Measurements from ENCODE around the gene LDLRAD4.

Gene LDLRAD4

GRCh38 chr18:13438507-13439056, 220.0 kb downstream of the LDLRAD4 start:
- DNase-seq = no peak

DNA sequence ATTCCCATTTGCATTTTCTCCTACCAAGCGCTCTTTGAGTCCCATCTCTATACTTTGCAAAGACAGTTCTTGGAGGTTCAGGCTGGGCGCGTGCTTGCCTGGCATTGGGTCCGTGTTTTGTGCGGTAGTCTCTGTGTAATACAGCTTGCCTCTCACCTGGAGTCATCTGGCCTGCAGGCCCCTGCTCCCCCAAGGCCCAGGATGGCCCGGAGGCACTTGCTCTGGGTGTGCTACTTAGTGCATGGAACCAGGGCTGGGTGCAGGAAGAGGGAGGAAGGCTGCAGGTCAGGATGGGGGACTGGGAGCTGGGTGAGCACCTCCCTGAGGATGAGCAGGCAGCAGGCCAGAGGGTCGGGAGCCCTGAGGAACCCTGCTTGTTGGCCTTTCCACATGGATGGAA, 220.9 kb downstream of the LDLRAD4 start:
- DNase-seq = no peak

GRCh38 chr18:13440277-13441248, 222.0 kb downstream of the LDLRAD4 start:
- DNase-seq = no peak

DNA sequence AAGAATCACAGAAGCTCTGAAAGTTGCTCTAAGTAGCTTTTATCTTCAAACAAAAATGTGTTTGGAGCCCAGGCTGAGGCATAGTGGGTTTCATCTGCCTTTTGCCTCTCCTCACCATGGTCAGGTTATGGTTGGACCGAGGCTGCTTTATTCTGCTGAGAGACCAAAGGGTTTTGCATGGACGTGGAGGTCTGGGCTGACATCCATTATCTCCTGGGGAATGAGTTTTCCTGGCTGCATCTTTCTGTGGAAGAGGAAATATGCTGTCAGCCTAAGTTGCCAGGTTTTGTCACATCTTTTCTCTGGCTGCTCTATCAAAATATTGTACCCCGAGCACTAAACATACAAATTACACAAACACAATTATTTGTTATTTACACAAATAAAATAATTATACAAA, 223.2 kb downstream of the LDLRAD4 start:
- no peak for DNase-seq

- no peak for DNase-seq
These were observed 223.9 kb downstream of the LDLRAD4 start for GRCh38 chr18:13442451-13442850.

DNA sequence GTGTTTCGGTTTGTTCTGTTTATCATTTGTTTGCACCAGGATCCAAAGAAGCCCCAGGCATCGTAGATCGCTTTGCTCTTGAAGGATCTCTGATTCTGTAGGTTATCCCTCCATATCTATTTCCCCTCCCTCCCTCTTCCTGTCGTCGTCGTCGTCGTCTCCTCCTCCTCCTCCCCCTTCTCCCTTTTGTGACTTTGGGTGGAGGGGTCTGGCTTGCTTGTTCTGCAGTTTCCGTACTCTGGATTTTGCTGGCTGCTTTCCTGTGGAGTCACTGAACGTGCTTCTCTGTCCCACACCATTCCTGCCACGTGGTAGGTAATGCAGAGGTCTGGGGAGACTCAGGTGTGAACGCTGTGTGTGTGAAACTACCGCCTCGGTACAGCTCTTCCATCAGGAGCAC, 225.0 kb downstream of the LDLRAD4 start:
- DNase-seq = no peak

DNA sequence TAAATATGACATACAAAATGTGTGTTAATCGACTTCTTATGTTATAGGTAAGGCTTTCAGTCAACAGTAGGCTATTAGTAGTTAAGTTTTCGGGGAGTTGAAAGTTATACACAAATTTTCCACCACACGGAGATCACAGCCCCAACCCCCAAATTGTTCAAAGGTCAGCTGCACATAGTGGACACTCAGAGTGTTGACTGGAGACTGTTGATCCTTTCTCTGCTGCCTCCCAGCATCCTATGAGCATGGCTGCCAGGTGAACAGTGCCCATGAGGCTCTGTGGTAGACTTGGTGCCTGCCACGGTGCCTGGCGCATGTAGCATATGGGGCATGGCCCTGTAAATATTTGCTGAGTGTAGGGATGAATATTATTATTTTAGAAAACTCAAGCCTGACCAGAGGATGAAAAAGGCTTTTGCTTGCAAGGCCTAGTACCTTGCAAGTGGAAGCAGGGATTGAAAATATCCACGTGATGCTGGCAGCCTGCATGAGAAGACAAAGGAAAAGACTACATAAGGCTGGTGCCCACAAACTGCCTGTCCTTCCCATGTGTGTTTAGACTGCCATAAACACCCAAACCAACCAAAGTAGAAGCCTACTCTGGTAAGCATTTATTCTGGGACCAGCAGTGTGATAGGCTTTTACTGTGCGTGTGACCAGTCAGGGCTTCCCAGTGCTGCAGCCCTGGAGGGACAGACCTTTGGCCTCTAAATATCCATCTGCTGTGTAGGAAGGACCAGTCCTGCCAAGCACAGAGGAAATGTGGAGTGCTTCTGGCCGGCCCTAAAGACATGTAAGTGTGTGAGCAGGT, 226.1 kb downstream of the LDLRAD4 start:
- DNase-seq = no peak

- DNase-seq = no peak
These were observed 226.8 kb downstream of the LDLRAD4 start for GRCh38 chr18:13445241-13445897.

GRCh38 chr18:13446024-13446423, 227.5 kb downstream of the LDLRAD4 start:
- DNase-seq = no peak

GRCh38 chr18:13446610-13447461, 228.3 kb downstream of the LDLRAD4 start:
- DNase-seq = no peak

- no peak for DNase-seq
These were observed 229.2 kb downstream of the LDLRAD4 start for GRCh38 chr18:13447621-13448334.

GRCh38 chr18:13448335-13448795, 229.8 kb downstream of the LDLRAD4 start:
- no peak for DNase-seq

DNA sequence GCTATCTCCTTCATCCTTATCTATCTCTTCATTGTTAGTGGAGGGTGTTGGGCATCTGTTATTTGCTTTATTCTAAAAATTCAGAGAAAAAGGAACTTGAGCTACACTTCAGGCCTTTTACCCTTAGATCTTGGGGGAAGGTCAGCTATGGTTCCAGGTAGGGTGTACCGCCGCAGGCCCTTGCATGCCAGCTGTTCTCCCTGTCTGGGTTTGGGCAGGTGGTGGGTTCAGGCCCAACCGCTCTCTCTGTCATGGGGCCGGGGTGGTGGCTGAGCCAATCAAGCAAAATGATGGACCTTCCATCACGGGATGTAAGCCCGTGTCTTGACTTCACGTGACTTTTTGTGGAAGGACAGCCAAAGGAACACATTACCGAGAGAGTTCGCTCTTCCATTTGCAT, 231.1 kb downstream of the LDLRAD4 start:
- DNase-seq = no peak

DNA sequence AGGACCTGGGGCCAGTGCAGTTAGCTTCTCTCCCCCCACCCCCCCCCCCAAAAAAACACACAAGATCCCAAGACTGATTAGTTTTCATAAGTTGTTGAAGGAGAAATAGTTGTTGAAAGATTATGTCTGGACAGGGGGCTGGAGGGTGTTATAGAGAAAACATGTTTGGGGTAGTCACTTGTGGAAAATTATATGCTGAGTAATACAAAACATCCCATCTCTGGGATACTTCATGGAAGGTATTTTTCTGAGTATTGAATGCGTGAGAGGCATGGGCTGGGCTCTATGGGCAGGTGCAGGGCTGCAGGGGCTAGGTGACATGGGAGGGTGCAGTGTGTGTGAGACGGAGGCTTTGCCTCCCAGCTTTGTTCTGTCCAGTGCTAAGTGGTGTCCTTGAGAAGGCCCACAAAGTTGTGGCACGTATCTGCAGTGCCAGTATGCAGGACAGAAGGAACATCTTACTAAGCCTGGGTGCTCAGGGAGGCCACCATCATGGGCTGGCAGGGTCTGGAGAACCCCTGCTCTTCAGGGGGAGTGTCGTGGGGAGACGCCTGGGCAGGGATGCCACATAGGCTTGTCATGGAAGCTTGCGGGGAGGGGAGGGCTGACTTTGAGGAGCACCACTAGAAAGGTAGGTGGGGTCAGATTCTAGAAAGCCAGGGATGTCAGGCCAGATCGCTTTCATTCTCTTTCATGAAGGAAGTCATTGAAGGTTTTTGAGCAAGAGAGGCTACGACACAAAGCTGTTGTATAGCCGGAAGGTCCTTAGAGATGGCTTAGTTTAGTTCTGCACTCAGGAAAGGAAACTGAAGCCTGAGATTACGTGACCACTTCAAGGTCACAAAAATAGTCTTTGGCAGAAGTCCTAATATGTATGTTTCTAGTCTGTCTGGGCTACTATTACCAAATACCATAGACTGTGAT, 232.0 kb downstream of the LDLRAD4 start:
- DNase-seq = peak; percentile 56

DNA sequence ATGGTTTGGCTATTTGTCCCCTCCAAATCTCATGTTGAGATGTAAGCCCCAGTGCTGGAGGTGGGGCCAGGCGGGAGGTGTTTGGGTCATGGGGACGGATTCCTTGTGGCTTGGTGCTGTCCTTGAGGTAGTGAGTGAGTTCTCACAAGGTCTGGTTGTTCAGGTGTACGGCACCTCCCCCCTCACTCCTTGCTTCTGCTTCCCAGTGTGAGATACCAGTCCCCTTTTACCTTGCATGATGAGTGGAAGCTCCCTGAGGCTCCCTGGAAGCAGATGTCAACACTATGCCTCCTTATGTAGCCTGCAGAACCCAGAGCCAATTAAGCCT, 232.6 kb downstream of the LDLRAD4 start:
- no peak for DNase-seq

DNA sequence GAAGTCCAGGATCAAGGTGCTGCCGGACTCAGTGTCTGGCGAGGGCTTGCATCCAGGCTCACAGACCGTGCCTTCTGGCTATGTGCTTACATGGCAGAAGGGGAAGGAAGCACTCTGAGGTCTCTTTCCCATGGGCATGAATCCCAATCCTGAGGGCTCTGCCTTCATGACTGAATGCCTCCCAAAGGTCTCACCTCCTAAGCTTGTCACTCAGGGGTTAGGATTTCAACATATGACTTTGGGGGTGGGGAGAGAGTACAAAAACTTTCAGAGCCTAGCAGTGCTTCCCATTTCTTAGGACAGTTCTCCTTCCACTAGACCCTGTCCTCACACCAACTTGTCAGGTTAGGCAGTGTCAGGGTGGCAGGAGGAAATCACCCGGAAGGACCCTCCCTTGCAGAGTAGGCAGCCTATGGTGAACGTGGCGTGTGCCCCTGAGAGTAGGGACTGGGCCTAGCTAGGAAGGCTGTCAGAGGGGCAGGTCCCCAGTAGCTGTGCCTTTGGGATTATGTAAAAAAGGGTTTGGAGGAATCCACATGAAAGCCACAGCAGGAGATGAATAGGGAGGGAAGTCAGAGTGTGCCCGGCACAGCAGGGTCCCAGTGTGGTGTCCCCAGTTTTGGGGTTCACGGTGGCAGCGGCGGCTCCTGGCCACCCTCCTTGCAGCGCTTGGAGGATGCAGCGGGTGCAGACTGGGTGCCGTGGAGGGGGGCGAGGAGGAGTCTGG, 233.3 kb downstream of the LDLRAD4 start:
- DNase-seq = peak; percentile 46

DNA sequence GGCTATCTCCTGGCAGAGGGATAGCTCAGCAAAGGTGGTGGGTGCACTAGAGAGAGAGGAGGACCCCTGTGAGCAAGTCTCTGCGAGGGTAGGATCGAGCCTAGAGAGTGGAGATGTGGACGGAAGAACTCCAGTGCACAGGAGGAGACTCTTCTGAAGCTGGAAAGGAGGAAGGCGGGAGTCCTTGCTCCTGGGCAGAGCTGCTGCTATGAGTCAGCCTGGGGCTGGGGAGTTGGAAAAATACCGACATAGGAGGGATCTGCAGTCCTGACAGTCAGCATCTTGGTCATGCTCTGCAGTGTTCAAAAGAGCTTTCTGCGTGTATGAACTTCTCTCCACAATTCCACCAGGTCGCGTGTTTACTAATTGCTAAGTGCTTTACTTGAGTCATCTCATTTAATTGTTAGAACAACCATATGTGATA, 233.8 kb downstream of the LDLRAD4 start:
- DNase-seq = peak; percentile 46

GRCh38 chr18:13452871-13453680, 234.5 kb downstream of the LDLRAD4 start:
- DNase-seq = no peak

GRCh38 chr18:13453714-13454113, 235.2 kb downstream of the LDLRAD4 start:
- DNase-seq = no peak
